HG03097 (cell line): ENCODE data around the gene ZNG1F.
"Not testable (repeated sequence)": the region's sequence is repeated elsewhere in the genome, so short reads cannot be mapped to it uniquely, and the experiment has no call there.

Source experiments
- ATAC-seq: cut with Tn5 transposase; IDR thresholded peaks from one replicate; pipeline ENCODE4 v1.9.1; 2021; ENCODE audit not compliant: unreplicated experiment, low FRiP score

Gene ZNG1F

GRCh38 chr9:41087157-41087780 lies 101.8 kb downstream of the ZNG1F start:
- not testable (repeated sequence) for ATAC-seq

DNA sequence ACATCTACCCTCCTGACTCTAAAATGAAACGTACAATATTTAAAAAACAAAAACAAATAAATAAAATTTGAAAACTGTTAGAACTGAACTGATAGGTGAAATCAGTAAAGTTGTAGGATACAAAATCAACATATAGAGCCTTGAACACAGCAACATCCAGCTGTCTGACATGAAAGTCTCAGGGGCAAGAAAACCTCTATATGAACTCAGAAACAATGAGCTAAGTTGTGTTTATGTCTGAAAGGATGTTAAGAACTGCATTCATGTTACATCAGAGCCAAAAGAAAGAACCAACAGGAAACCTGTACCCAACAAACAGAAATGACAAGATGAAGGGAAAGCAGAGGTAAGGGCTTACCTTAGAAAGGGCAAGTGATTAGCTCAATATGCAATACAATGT lies 102.4 kb downstream of the ZNG1F start:
- ATAC-seq: not testable (repeated sequence)

GRCh38 chr9:41086215-41086614 lies 102.9 kb downstream of the ZNG1F start:
- not testable (repeated sequence) for ATAC-seq

- not testable (repeated sequence) for ATAC-seq
Observed at GRCh38 chr9:41082358-41082757, 106.8 kb downstream of the ZNG1F start.
